GM12891 (cell line): ENCODE measurements around the gene TRAM2.

Experiments used
- DNase-seq: peaks from one replicate; pipeline ENCODE4 v3.0.0; 2011; ENCODE audit warnings: low spot score; ENCODE audit not compliant: insufficient read length
- FAIRE-seq: peaks from 2 replicates; lab custom pipeline; 2011; peaks lifted over from hg19 to GRCh38; lab: Jason Lieb, UNC
- PAX5 ChIP-seq: IDR thresholded peaks from 2 replicates; pipeline ENCODE4 v1.6.1; 2011; ENCODE audit warnings: low read length, moderate library complexity, mild to moderate bottlenecking; ENCODE audit not compliant: insufficient read depth, severe bottlenecking
- POLR2A ChIP-seq: IDR thresholded peaks from 2 replicates; pipeline ENCODE4 v1.6.1; 2011; ENCODE audit warnings: low read depth, low read length, control low read depth
- POLR2AphosphoS5 ChIP-seq: IDR thresholded peaks from 2 replicates; pipeline ENCODE4 v1.6.1; 2011; ENCODE audit warnings: low read depth, low read length, control low read depth
- POU2F2 ChIP-seq: IDR thresholded peaks from 2 replicates; pipeline ENCODE4 v1.6.1; 2011; ENCODE audit warnings: low read depth, mild to moderate bottlenecking, control low read depth, low read length, moderate library complexity
- SPI1 ChIP-seq: IDR thresholded peaks from 2 replicates; pipeline ENCODE4 v1.6.1; 2011; ENCODE audit warnings: low read depth, low read length, control low read depth
- TAF1 ChIP-seq: IDR thresholded peaks from 2 replicates; pipeline ENCODE4 v1.6.1; 2011; ENCODE audit warnings: low read depth, low read length, control low read depth

The TRAM2 gene

DNA sequence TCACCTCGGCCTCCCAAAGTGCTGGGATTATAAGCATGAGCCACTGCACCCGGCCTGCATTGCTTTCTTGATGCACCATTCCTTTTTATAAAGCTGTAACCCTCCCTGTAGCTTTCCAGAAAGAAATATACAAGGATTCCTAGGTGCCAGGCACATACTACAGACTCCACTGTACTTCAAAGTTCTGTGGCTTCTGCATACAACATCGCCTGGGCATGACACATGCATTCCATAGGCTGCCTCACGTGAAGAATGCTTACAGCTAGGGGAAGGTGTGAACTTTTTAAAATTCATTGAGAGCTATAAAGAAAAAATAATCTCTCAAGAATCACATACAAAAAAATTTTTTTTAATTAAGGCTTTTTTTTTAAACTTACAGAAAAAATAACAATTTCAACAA is 50.2 kb downstream of the TRAM2 start:
- no peak for TF ChIP-seq TAF1
- TF ChIP-seq POLR2AphosphoS5: no peak
- TF ChIP-seq SPI1: no peak
- TF ChIP-seq PAX5: no peak
- no peak for TF ChIP-seq POU2F2
- no peak for TF ChIP-seq POLR2A
- DNase-seq (no peak), FAIRE-seq (no peak)

DNA sequence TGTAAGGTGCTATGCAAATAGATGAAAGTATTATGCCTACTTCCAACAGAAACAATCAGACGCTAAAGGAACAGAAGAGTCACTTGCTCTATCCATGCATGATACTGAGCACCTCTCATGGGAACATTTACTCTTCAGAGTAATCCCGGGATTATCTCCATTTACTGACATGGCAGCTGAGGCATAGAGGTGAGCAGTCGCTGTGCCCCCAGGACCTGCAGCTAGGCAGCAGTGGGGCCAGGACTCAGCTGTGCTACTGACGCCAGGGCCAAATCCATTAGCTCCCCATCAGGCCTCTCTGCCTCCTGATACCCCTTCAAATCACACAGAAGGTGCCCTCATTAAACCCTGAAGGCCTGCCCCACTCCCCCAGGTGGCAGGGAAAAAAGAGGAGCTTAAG is 51.9 kb downstream of the TRAM2 start:
- no peak for FAIRE-seq
- no peak for DNase-seq
- TF ChIP-seq PAX5: no peak
- no peak for TF ChIP-seq POLR2AphosphoS5
- TF ChIP-seq SPI1: no peak
- no peak for TF ChIP-seq TAF1

DNA sequence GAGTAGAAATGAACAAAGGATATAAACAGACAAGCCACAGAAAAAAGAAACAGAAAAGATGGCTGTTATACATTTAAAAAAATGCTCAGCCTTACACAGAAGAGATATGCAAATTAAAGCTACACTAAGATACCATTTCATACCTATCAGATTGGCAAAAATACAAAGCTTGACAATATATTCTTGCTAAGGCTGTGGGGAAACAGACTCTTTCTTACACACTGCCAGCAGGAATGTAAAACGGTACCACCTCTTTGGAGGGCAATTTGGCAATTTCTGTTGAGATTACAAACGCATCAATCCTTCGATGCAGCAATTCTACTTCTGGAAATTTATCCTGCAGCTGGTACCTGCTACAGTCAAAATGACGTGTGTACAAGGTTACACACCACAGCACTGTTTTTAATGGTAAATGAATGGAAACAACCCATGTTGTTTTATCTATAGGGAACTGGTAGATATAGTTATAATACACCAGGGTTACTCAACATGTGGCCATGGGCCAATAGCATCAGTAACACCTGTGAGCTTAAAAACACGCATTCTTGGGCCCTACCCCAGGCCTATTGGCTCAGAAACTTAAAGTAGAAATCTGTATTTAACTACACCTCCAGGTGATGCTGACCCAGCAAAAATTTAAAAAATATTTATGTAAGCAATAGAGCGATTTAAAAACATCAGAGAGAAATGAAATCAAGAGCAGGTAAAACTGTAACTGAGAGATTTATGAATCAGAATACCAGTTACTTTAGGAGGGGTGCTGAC is 53.3 kb downstream of the TRAM2 start:
- FAIRE-seq: no peak
- no peak for DNase-seq
- TF ChIP-seq SPI1 (no peak), PAX5 (no peak), POLR2AphosphoS5 (no peak), POLR2A (no peak), TAF1 (no peak), POU2F2 (no peak)

DNA sequence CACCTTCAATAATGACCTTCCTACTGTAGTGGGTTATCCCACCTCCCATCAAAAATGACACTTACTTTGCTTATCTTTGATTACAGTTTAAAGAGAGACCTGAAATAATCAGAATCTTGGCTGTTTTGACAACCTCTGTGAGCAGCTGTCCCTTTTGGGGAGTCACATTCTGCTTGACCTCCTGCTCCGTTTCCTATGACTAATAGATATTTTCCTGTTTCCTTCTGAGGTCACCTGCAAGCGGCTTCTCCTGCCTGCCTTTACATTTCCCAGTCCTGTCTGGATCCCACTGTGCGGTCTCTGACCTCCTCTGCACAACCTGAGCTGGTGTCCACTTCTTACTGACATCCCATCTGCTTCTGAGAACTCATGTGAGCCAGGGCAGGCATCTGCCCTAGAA is 54.2 kb downstream of the TRAM2 start:
- FAIRE-seq: no peak
- no peak for DNase-seq
- TF ChIP-seq POLR2A (no peak), POLR2AphosphoS5 (no peak)

DNA sequence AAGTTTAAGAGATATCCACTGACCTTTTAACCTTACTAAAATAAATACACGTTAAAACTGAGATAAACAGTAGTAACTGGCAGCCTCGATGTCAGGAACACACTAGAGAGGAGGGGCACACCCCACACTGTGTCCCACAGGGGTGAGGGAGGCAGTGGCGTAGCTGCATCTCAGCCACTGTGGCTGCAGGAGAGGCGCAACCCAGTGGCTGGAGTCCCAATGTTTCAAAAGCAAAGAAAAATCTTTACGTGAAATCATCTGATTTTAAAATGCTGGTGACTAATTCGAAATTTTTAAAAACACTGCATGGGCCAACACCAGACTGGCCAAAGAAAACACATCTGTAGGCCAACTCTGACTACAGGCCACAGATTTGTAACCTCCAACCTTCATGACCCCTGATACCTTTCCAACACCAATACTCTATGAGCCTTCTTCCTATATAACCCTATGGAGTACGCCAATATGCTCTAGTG is 54.7 kb downstream of the TRAM2 start:
- FAIRE-seq (no peak), DNase-seq (no peak)
- TF ChIP-seq POLR2A (no peak), PAX5 (no peak), POU2F2 (no peak), SPI1 (no peak), POLR2AphosphoS5 (no peak), TAF1 (no peak)

DNA sequence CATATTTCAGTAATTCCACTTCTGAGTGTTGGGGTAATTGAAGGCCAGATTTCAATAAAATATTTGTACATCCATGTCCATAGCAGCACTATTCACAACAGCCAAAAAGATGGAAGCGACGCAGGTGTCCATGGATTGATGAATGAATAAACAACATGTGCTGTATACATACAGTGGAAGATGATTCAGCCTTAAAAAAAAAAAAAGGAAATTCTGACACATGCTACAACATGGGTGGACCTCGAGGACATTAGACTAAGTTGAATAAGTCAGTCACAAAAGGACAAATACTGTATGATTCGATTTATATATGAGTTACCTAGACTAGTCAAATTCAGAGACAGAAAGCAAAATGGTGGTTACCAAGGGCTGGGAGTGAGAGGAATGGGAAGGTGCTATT is 57.2 kb downstream of the TRAM2 start:
- no peak for DNase-seq
- TF ChIP-seq POU2F2 (no peak), TAF1 (no peak), POLR2A (no peak), PAX5 (no peak), POLR2AphosphoS5 (no peak), SPI1 (no peak)
- FAIRE-seq: no peak

DNA sequence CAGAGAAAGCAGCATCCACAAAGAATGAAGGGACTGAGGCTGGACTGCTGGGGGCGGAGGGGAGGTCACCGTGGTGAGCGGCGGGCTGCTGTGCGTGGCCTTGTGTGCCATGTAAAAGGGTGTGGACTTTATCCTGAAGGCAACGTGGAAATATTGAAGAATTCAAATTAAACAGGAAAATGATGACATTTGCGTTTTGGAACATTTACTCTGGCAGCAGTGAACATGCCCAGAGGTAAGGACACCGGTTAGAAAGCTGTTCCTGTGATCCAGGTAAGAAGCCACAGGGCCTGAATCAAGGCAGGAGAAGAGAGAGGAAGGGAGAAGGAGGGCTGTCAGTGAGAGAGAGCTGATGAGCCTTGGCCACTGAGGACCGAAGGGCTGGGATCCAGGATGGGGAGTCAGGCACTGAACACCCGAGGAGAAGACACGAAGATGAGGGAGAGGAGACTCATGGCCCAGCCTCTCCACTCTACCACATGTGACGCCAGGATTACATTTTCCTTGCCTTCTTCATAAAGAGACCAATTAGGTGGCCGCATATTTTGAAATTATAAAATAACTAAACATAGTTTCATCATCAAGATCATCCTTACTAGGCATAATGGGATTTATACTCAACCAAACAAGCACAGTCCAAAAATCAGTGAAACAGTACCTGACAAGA is 58.4 kb downstream of the TRAM2 start:
- no peak for TF ChIP-seq PAX5
- no peak for TF ChIP-seq POLR2A
- TF ChIP-seq SPI1: no peak
- TF ChIP-seq TAF1: no peak
- no peak for TF ChIP-seq POLR2AphosphoS5
- TF ChIP-seq POU2F2: no peak
- FAIRE-seq: no peak
- DNase-seq: no peak

DNA sequence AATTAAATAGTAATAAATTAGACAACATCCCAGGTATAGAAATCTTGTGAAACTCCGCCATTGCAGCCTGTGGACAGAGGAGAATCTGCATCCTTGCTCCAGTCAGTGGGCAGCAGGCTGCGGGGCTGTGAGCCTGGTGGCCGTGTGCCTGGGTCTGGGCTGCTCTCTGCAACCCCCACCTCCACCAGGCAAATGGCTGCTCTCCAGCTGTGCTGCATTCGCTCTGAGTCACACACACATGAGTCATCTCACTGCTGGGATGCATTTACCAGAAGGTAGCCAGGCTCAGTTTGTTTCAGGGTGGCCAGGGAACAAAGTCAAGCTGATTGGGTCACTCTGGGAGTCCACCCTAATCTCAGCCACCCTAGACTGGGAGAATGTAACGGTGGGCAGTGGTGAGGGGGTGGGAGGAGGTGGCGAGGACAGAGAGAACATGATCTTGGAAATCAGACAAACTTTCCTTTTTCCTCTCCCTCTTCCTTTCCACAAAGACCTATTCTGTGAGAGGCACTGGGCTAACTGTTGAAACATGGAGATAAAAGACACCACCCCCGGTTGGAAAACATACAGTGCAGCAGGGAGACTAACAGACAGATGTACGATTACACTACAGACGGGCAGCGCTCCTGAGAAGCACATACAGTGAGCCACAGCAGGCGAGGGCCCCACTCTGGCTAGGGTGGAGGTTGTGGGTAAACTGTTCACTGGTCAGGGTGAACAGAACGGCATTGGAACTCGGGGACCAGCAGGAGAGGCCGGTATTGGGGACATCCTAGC is 59.2 kb downstream of the TRAM2 start:
- no peak for TF ChIP-seq TAF1
- TF ChIP-seq POLR2AphosphoS5: no peak
- TF ChIP-seq POU2F2: no peak
- TF ChIP-seq PAX5: no peak
- no peak for TF ChIP-seq POLR2A
- no peak for TF ChIP-seq SPI1
- FAIRE-seq (peak; percentile 78), DNase-seq (no peak)

DNA sequence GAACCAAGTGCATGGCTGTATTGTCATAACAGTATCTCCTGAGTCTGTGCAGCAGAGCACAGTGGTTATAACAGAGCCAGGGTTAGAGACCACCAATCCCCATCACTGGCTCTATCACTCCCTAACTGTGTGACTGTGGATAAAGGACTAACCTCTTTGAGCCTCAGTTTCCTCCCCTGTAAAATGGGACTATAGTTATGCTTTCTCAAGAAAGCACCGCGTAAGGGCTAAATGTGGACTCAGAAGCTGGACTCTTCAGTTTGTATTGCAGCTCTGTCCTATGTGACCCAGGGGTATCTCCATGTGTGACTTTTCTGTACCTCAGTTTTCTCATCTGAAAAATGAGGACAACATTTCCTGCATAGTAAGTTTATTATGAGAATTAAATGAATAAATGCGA is 59.9 kb downstream of the TRAM2 start:
- FAIRE-seq: no peak
- DNase-seq: no peak
- TF ChIP-seq POU2F2: no peak
- no peak for TF ChIP-seq PAX5
- TF ChIP-seq TAF1: no peak
- TF ChIP-seq SPI1: no peak
- no peak for TF ChIP-seq POLR2AphosphoS5
- no peak for TF ChIP-seq POLR2A

DNA sequence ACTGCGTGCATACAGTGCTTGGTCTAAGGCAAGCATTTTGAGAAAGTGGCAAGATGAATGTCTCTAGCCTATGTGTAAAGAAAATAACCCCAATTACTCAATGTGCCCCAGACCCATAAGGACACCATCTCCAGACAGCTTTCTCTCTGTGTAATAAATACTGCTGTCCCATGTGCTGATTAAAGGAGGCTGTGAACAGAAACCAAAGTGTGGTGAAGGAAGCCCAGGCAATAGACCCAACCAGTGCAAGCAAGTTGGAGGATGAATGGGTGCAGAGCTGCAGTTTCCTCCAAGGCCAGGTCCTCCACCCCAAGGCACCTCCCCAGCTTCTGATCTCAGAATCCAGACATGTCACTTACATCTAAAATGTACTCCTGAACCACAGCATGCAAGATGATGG is 60.6 kb downstream of the TRAM2 start:
- TF ChIP-seq SPI1 (no peak), POLR2A (no peak), TAF1 (no peak), PAX5 (no peak), POLR2AphosphoS5 (no peak), POU2F2 (no peak)
- no peak for FAIRE-seq
- DNase-seq: no peak
